Measurements from ENCODE around the gene DOCK1. TPM values are rescaled to one million over a fixed set of nuclear protein-coding genes. Genes with fewer than 3 reads are reported as not detected.

Gene DOCK1
- polyA plus RNA-seq, 6 donors from 2014 or later, result not detected

DNA sequence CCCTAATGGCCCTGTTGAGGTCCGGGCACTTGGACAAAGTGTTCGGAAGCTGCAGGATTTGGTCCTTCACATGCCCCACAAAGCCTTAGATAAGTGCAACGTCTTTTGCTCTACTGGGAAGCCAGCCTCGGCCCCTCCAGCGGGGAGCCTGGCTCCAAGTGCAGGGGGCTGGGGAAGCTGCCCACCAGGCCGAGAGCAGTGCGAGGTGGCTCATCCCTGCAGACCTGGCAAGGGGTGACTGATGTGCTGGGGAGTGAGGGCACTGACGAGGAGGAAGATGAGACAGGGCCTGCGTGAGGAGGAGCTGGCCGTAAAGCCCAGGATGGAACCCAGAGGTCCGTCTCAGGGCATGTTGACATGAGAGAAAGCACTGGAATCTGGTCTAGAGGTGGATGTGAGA lies 508.1 kb downstream of the DOCK1 start:
- H3K9me3 Mint-ChIP-seq, result no peaks in the 10 kb centered on the region
- ATAC-seq (ENCODE audit: low read depth in 2 of 2) (no peak), DNase-seq (no peak)
- H3K4me3 Mint-ChIP-seq, result no peak overlapping the region
- no peaks in the 10 kb centered on the region for H3K36me3 Mint-ChIP-seq
- H3K27ac Mint-ChIP-seq, result no peak overlapping the region
- no peaks in the 10 kb centered on the region for H3K4me1 Mint-ChIP-seq
- H3K27me3 Mint-ChIP-seq, result no peaks in the 10 kb centered on the region

DNA sequence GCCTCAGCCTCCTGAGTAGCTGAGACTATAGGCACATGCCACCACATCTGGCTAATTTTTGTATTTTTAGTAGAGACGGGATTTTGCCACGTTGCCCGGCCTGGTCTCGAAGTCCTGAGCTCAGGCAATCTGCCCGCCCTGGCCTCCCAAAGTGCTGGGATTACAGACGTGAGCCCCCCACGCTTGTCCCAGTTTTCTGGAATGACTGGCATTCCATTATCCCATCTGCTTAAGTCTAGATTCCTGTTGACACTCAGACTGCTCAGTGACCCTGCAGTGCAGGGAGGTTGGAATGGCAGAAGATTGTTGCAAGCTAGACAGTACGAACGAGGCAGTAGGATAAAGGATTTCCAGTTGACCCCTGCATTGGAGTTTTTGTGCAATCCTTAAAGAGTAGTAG lies 508.8 kb downstream of the DOCK1 start:
- Mint-ChIP-seq H3K27ac (no peak overlapping the region), H3K9me3 (no peaks in the 10 kb centered on the region)

DNA sequence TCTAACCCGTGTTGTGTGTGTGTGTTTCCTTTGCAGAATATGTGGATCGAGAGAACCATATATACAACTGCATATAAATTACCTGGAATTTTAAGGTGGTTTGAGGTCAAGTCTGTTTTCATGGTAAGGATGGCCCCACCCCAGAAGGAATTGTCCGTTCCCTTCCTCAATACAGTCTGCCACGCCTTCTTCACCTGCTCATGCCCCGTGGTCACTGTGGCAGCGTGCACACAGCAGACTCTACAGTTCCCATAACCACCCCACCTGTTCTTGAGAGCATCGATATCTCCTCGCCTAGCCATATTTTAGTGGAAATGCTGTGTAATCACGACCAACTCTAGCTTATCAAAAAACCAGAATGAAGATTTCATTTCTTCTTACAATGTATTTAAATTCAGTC lies 509.9 kb downstream of the DOCK1 start:
- Mint-ChIP-seq H3K27ac (no peak overlapping the region), H3K36me3 (no peaks in the 10 kb centered on the region), H3K4me3 (no peak overlapping the region), H3K9me3 (no peaks in the 10 kb centered on the region), H3K27me3 (no peaks in the 10 kb centered on the region), H3K4me1 (no peaks in the 10 kb centered on the region)
- ATAC-seq (ENCODE audit: low read depth in 2 of 2) (no peak), DNase-seq (no peak)

More for the DNA sequence above, 508.8 kb downstream of the DOCK1 start:
- H3K36me3 Mint-ChIP-seq, result no peaks in the 10 kb centered on the region
- DNase-seq (no peak), ATAC-seq (ENCODE audit: low read depth in 2 of 2) (no peak)
- H3K4me1 Mint-ChIP-seq, result no peaks in the 10 kb centered on the region
- no peaks in the 10 kb centered on the region for H3K27me3 Mint-ChIP-seq
- peak overlapping the region in 1 of 8 donors; percentile 47 for H3K4me3 Mint-ChIP-seq

- DNase-seq, result no peak
- H3K36me3 Mint-ChIP-seq, result no peaks in the 10 kb centered on the region
- no peak for ATAC-seq (ENCODE audit: low read depth in 2 of 2)
- no peak overlapping the region for H3K4me3 Mint-ChIP-seq
- H3K27me3 Mint-ChIP-seq, result no peaks in the 10 kb centered on the region
- H3K27ac Mint-ChIP-seq, result no peak overlapping the region
- no peaks in the 10 kb centered on the region for H3K4me1 Mint-ChIP-seq
- no peaks in the 10 kb centered on the region for H3K9me3 Mint-ChIP-seq
These were observed 510.8 kb downstream of the DOCK1 start for GRCh38 chr10:127415901-127416581.

DNA sequence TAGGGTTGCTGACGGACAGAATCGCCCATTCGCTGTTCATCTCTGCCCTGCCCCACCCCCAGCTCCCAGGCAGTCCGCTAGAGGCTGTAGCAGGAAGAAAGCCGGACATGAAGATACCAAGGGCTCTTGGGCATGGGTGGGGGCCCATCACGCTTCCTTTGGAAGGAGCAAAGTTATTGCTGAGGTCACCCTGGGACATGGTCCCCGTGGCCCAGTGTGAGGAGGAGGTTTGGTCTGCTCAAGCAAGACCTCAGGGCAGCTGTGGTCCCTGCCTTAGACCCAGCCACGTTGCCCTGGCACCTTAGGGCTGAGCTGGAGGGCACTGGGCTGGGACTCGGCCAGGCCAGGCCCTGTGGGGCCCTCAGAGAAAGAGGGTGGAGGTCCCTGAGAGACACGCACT lies 511.8 kb downstream of the DOCK1 start:
- no peaks in the 10 kb centered on the region for H3K4me1 Mint-ChIP-seq
- DNase-seq (no peak), ATAC-seq (ENCODE audit: low read depth in 2 of 2) (no peak)
- no peak overlapping the region for H3K27ac Mint-ChIP-seq
- no peaks in the 10 kb centered on the region for H3K36me3 Mint-ChIP-seq
- no peaks in the 10 kb centered on the region for H3K27me3 Mint-ChIP-seq
- H3K9me3 Mint-ChIP-seq, result peaks cover 0 to 3% (median 0%) of the 10 kb centered on the region in 7 donors
- peak overlapping the region in 1 of 8 donors; percentile 25 for H3K4me3 Mint-ChIP-seq

DNA sequence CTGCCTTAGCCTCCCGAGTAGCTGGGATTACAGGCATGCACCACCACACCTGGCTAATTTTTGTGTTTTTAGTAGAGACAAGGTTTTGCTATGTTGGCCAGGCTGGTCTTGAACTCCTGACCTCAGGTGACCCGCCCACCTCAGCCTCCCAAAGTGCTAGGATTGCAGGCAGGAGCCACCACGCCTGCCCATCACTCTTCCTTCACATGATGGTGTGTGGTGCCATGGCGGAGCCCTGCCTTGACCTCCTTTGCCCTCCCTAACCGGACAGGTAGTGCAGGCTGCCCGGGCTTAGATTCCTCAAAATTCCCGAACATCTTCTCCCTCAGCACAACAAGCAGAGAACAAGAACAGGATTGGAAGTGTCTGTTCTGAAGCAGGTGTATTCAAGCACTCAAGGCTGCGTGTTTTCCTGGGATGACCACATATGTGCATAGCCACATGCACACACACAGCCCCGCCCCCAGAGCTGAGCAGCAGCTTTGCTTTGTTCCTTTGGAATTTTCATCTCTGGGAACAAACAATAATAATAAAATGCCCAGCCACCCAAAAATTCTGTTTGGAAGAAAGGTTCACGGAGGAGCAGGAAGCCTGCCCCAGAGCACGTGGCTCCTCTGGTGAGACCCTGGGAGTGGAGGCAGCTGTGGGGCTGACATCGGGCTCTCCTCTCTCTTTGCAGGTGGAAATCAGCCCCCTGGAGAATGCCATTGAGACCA lies 512.6 kb downstream of the DOCK1 start:
- Mint-ChIP-seq H3K4me3 (no peak overlapping the region), H3K36me3 (no peaks in the 10 kb centered on the region), H3K9me3 (peaks cover 0 to 3% (median 0%) of the 10 kb centered on the region in 7 donors), H3K27me3 (no peaks in the 10 kb centered on the region), H3K27ac (no peak overlapping the region), H3K4me1 (no peaks in the 10 kb centered on the region)
- no peak for ATAC-seq (ENCODE audit: low read depth in 2 of 2)
- DNase-seq, result no peak

DNA sequence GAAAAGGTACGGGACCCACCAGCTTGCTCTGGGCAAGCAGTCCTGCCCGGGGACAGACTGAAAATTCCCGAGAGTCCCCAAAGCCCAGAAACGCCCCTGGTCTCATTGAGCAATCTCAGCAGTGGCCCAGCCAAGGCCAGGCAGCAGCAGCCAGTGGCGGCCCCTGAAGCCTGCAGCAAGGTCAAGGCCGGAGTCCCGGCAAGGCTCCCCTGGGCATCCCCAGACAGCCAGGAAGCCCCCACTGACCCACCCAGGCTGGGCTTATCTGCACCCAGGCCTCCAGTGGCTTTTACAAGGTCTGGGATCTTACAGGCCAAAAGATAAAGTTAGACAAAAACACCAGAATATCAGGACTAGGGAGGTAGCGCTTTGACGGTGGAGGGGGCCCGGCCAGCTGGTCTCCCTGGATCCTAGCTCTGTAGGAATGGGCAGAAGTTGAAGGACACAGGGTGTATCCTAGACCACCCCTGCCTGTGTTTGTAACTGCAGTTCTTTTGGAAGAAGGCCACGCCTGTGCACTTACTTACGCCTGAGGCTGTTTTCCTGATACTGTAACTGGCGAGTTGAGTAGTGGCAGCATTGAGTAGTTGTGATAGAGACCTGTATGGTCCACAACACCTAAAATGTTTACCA lies 513.4 kb downstream of the DOCK1 start:
- no peak overlapping the region for H3K4me3 Mint-ChIP-seq
- H3K36me3 Mint-ChIP-seq, result no peaks in the 10 kb centered on the region
- DNase-seq (no peak), ATAC-seq (ENCODE audit: low read depth in 2 of 2) (no peak)
- peaks cover 0 to 3% (median 0%) of the 10 kb centered on the region in 7 donors for H3K9me3 Mint-ChIP-seq
- H3K27me3 Mint-ChIP-seq, result no peaks in the 10 kb centered on the region
- H3K27ac Mint-ChIP-seq, result no peak overlapping the region
- no peaks in the 10 kb centered on the region for H3K4me1 Mint-ChIP-seq

DNA sequence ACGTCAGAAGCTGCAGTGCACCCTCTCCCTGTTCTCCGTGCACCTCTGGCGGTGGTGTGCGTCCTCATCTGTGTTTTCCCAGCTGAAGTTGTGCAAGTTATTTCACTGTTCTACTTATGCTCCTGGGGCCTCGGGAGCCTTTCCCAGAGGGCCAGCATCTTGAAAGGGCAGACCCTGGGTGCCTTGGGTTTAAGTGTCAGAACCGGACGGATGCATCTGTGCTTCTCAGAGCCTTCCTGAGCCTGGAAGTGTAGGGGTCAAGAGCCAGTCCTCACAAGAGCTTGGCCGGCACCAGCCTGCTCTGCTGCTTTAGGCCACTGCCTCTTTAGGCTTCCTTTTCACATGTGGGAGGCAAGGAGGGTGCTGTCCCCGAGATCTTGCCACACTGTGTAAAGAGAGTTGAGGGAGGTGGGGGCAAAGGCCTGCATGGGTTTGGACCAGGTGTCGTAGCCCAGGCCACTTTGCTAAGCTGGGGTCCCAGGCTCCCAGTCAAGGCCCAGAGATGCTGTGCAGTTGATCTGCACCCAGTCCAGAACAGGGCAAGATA lies 515.0 kb downstream of the DOCK1 start:
- Mint-ChIP-seq H3K36me3 (no peaks in the 10 kb centered on the region), H3K27ac (no peak overlapping the region), H3K9me3 (peaks cover 0 to 3% (median 0%) of the 10 kb centered on the region in 7 donors), H3K27me3 (no peaks in the 10 kb centered on the region), H3K4me3 (peak overlapping the region in 1 of 8 donors; percentile 15), H3K4me1 (no peaks in the 10 kb centered on the region)
- DNase-seq (no peak), ATAC-seq (ENCODE audit: low read depth in 2 of 2) (no peak)

DNA sequence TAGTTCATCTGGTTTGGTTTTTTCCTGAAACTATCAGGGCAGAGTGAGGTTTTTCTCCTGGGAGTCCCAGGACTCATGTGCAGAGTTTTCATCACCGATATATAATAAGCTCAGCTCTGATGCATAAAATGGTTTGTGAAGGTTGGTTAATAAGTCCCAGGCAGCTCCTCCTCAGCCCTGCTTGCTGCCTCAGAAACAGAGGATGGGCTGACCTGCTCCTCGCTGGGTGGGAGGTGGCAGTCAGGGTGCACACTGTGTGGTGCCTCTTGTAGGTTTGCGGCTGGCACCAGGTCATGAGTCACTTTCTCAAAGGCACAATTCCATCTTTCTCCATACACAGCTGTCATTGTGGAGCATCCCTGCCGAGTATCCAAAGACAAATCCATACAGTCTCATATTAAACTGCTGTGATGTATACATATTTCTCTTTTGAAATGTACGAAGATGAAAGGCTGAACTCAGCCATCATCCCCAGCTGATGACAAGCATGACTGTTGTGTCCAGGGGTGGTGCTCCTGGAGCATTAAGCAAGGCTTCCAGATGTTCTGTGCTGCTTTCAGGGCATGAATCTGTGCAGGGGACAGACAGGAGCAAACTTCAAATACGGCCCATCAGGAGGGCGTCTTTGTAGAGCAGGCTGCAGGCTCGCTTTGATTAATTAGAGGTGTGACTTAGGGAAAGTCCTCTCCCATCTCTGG lies 518.1 kb downstream of the DOCK1 start:
- Mint-ChIP-seq H3K4me3 (no peak overlapping the region), H3K9me3 (peaks cover 0 to 3% (median 0%) of the 10 kb centered on the region in 7 donors), H3K36me3 (no peaks in the 10 kb centered on the region), H3K27ac (no peak overlapping the region), H3K27me3 (no peaks in the 10 kb centered on the region), H3K4me1 (no peaks in the 10 kb centered on the region)
- DNase-seq (no peak), ATAC-seq (ENCODE audit: low read depth in 2 of 2) (no peak)

- Mint-ChIP-seq H3K4me3 (peak overlapping the region in 1 of 8 donors; percentile 27), H3K27ac (no peak overlapping the region), H3K36me3 (no peaks in the 10 kb centered on the region), H3K9me3 (peaks cover 0 to 3% (median 0%) of the 10 kb centered on the region in 7 donors), H3K27me3 (no peaks in the 10 kb centered on the region), H3K4me1 (no peaks in the 10 kb centered on the region)
- DNase-seq (no peak), ATAC-seq (ENCODE audit: low read depth in 2 of 2) (no peak)
These were observed 519.5 kb downstream of the DOCK1 start for GRCh38 chr10:127424594-127425264.

DNA sequence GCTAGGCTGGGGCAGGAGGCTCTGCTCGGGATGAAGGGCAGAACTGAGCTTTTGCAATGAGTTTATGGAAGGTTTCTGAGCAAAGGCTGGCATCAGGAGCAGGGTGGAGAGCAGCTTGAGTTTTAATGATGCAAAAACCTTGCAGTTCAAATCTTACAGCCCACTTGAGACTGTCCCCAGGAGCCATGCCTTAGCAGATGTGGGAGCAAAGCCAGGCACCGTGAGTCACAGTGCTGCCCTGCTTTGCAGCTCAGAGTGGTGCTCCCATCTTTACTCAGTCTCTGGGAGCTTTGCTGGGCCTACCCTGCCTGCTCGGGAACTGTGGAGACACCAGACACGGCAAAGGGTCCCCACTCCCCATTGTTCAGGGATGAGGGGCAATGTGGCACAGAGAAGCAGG lies 521.5 kb downstream of the DOCK1 start:
- Mint-ChIP-seq H3K27me3 (no peaks in the 10 kb centered on the region), H3K4me3 (peak overlapping the region in 1 of 8 donors; percentile 80), H3K36me3 (no peaks in the 10 kb centered on the region), H3K27ac (no peak overlapping the region), H3K4me1 (no peaks in the 10 kb centered on the region), H3K9me3 (peaks cover 0 to 4% (median 0%) of the 10 kb centered on the region in 7 donors)
- no peak for DNase-seq
- no peak for ATAC-seq (ENCODE audit: low read depth in 2 of 2)

DNA sequence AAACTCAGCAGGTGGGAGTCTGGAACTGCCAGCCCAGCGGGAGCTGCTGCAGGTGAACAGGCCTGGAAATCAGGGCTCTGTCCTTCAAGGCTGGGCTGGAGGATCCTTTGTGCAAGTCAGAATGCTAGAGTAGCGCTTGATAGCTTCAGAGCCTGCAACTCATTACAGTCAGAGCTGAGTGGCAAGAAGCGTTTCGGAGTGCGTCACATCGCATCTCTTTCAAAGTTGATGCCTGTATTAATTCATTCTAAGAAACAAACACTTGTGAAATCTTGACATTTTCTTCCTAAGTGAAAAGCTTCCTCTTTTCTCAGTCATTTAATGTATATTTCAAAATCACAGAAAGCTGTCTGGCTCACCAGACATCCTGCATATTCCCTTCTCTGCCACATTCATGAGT lies 522.7 kb downstream of the DOCK1 start:
- DNase-seq (no peak), ATAC-seq (ENCODE audit: low read depth in 2 of 2) (no peak)
- no peaks in the 10 kb centered on the region for H3K36me3 Mint-ChIP-seq
- peaks cover 0 to 4% (median 0%) of the 10 kb centered on the region in 7 donors for H3K9me3 Mint-ChIP-seq
- no peak overlapping the region for H3K27ac Mint-ChIP-seq
- H3K4me1 Mint-ChIP-seq, result no peaks in the 10 kb centered on the region
- no peaks in the 10 kb centered on the region for H3K27me3 Mint-ChIP-seq
- peak overlapping the region in 1 of 8 donors; percentile 40 for H3K4me3 Mint-ChIP-seq

Data from naive B cell (primary cell).